CD4-positive, alpha-beta T cell treated with Interleukin-15 for 4 hours (primary cell): ENCODE measurements around the gene FAM78B.
A peak's percentile ranks its signal among the peaks of the same experiment; 100 is the strongest.

Experiments
- DNase-seq: peaks from one replicate; pipeline ENCODE4 v3.0.0-alpha.2; 2020; ENCODE audit warnings: low spot score

FAM78B gene, protein sequence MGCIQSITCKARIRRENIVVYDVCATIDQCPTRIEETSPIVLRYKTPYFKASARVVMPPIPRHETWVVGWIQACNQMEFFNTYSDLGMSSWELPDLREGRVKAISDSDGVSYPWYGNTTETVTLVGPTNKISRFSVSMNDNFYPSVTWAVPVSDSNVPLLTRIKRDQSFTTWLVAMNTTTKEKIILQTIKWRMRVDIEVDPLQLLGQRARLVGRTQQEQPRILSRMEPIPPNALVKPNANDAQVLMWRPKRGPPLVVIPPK

DNA sequence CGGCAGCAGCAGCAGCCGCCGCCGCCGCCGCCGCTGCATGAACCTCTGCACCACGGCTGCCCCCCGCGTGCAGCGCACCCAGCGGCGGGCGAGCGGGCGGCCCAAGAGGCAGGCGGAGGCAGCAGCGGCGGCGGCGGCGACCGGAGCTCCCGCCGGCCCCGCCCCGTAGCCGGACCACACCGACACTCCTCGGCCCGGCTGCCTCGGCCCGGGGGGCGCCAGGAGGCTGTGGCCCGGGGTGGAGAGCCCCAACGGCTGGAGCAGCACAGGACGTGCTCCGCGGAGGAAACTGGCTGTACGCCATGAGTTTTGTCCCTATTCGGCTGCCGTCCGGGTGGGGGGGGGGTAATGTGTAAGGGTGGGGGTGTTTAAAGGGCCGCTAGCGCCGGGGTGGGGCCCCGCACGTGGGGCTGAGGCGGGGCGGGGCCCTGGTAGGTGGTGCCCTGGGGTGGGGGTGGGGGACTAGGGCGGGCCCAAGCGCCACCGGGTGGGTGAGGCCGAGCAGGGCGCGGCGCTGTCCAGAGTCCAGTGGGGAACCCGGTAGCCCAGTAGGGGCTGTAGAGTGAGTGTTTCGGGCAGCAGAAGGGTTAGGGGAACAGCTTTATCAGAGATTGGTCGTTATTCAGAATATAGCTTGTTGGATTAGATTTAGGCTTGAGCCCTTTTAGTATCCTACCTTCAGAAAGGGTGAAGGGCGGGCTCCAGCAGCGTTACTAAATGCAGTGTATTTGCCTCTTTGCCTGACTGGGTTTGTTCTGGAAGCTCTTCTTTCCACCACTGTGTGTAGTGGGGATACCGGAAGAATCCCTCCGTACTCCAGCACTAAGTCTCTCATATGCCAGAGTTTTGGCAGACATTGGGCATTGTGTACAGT, at the start of gene FAM78B:
Gene FAM78B, minus strand, starts transcription at position 304 of the 874 bp plus-strand sequence. CDS start 753 bp downstream, outside the sequence.
- DNase-seq = peak; percentile 49

DNA sequence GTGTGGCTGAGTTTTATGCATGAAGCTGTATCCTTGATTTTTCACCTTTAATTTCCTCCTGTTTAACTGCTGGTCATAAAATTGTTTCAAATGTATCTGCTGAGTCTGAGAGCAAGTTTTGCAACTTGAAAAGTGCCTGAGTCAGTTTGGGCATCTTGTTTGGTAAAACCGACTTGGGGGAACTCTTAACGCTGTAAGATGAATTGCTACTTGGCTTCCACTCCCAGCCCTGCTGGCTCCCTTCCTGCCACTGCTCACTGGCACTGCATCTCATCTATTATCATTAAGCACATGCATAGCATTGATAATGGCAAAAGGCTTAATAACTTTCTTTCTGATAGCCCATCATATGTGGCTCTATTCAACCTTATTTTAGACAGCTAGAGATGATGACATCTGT, 35.7 kb upstream of the FAM78B start:
- DNase-seq = no peak

DNA sequence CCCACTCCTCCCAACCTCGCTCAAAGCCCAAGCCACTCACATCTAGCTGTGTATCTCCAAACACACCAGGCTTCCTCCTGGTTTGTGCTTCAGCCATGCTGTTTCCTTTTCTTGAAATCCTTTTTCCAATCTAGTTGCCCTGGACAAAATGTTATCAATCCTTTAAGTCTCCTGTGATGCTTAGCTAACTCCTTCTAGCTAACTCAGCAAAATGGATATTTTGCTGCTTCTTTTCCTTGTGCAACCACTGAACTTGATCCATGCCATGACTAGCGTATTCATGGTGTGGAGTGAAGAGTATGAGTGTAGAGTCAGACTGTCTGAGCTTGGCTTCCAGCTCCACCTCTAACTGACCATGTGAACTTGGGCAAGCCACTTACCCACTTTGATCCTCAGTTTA, 33.9 kb upstream of the FAM78B start:
- no peak for DNase-seq

DNA sequence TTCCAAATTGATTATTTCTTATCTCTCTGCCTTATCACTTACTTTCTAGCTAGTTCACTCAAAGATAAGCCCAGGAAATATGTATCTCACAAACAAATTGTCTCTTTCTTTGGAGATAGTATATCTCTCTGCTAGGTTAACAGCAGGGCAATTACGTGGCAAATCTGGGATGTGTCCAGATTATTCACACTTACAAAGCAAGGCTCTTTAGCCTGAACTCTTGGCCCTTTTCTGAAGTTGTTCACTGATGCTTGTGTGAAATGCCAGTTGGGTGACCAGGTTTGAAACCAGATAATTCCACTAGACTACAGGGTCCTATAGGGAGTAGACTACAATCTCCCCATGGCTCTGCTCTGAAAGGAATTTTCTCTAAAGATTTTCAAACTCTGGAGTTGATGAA, 30.8 kb upstream of the FAM78B start:
- DNase-seq = no peak

DNA sequence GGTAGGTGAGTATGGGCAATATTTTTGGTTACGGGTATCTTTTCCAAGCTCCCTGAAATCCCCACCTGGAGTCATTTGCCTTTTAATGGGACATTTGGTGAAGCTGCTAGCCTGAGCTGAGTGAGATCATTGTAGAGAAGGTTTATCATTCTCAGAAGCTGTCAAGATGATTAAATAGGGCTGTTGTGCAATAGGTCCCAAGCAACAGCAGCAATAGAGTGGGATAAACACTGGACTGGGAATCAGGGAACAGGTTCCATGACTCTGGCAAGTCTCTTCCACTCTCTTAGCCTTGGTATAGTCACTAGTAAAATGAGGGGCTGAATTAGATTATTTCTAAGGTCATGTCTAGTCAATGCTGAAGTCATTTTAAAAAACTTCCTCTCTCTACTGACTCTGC, 30.3 kb upstream of the FAM78B start:
- no peak for DNase-seq

DNA sequence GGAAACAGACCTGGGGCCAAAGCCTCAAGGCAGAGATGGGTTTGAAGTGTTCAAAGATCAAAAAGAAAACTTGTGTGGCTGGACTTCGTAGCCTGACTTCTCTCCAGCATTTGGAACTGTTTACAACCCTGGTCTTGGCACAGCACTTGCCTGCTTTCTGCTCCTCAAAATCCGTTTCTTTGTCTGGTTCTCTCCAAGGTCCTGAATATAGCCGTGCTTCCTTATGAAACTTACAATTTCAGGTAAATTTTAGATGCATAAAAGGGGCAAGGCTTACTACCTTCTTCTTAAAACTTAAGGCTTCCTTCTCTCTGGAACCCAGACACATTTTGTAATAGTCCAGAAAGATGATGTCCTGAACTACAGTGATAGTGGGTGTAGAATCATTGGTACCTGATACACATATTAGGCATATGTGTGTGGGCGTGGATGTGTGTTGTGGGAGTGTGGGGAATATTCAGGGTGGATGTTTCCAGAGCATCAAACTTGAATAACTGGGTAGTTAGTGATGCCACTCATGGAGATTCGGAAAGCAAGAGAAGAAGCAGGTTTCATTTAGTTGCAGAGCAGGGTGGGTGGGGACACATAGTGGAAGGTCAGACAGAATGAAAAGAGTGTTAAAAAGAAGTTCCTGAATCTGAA, 26.4 kb upstream of the FAM78B start:
- DNase-seq = no peak

DNA sequence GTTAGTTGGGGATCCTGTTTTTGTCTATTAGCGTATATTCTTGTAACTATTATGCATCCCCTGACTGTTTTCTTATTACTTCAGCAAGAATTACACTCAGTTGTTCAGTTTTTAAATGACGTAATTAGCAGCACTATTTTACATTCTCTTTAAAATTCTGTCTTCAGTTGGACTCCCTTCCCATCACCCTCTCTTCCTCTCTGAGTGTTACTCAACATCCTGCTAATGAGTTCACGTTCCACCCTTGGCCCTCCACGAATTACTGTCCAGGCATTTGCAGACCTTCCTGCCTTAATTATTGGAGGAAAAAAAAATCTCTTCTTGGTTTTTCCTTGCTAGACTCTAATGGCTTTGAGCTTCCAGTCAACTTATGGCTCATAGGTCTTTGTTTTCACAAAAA, 23.6 kb upstream of the FAM78B start:
- no peak for DNase-seq

DNA sequence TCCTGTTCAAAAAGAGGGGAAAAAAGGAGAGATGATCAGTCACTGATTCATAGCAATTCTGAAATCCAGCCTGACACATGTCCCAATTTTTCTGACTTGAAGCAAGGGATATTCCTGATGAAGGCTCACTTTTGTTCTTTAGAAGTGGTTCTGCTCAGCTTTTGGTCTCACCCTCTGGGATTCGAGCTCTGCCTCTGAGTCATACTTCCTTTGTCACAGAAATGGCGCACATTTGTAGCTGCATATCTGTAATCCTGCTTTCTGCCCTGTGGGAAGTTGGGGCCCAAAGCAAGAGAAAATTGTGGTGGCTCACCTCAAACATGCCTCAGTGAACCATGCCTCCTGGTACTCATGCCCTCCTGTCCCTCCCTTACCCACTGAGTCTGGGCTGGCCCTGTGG, 22.3 kb upstream of the FAM78B start:
- no peak for DNase-seq

DNA sequence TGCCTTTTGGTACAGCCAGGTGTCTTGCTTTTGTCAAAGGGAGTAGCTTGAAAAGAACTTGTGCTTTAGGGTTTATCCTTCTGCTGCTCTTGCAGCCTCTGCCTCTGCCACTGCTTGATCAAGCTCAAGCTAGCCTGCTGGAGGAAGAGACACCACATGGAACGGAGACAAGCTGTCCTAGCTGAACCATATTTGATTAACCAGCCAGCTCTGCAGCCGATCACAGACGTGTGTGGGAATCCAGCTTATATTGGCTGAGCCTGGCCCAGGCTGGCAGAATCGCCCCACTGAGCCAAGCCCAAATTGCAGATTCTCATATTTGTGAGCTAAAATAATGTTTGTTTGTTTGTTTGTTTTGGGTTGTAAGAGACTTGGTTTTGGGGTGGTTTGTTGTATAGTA, 18.7 kb upstream of the FAM78B start:
- DNase-seq = no peak

DNA sequence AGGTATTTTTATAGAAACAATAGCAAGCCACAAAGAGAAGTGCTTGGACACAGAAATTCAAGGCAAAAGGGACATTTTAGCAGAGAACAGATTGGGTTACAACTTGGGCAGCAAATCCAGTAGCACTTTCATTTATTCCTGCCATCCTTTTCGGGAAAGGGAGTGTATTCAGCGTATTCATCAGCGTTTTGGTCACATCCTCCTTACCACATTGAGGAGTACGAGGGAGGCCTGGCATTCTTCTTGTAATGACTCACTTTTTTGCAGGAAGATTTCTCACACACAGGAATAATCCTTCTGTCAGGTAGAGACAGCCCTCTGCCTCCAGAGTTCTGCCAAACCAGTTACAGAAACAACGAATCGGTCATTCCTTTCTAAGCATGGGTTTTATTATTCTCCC, 18.1 kb upstream of the FAM78B start:
- DNase-seq = no peak

DNA sequence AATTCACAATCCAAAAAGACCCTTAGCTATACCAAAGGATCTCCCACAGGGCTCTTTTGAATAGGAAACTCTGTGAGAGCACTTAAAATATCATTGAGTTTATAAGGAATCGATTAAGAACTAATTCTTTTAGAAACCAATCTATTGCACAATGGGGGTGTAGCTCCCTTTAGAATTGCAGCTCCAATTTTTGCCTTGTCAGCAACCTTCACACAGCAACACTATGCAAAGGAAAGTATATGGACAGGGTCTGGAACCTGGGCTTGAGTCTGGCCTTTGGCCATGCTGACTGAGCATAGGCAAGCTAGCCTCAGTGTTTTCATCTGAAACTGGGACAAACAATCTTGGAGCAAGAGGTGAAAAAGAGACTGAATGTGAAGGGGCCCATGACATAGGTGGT, 17.2 kb upstream of the FAM78B start:
- DNase-seq = no peak

DNA sequence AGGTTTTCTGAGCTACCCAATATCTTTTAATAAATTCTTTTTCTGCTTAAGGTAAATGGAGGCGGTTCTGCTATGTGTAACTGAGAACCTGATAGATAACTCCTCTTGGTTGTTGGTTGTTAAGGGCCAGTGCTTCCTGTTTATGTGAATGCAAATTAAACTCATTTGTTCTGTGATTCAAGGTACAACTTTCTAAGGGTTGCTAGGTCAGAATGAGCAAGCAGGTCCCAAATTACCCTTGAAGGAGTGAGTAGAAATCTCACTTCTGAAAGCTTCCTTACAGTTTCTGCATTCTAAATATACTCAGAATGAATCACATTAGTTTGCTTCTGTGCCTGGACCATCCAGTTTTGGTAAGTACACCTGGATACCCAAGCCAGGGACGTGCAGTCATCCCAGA, 15.5 kb upstream of the FAM78B start:
- no peak for DNase-seq

DNA sequence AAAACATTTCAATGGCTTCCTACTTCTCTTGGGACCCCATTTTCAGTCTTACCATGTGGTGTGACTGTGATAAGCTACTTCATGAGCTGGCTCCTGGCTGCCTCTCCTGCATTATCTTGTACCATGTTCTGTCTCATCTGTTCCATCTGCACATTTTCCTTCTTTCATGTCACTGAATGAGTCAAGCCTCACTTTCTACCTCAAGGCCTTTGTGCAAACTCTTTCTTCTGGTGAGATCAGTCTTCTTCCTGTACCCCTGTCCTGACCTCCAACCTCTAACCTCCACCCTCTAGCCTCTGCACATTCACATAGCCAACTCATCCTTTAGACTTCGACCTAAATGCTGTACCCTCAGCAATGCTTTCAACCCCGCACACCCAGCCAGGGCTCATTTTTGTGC, 9.6 kb upstream of the FAM78B start:
- no peak for DNase-seq

DNA sequence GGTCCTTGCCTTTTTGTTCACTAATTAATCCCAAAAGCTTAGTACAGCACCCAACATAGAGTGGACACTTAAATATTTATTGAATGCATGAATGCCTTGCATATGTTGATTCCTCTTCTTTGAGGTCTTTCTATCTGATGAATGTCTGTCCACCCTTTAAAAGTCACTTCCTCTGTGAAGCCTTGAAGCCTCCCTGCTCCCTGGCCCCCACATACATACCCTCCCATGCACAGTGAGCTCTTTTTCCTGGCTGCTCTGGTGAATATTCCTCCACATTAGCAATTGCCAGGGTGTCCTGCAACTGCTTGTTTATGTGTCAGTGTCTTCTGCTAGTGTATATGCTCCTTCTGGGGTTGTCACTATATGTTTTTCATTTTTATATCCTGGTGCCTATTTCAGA, 8.2 kb upstream of the FAM78B start:
- DNase-seq = no peak

DNA sequence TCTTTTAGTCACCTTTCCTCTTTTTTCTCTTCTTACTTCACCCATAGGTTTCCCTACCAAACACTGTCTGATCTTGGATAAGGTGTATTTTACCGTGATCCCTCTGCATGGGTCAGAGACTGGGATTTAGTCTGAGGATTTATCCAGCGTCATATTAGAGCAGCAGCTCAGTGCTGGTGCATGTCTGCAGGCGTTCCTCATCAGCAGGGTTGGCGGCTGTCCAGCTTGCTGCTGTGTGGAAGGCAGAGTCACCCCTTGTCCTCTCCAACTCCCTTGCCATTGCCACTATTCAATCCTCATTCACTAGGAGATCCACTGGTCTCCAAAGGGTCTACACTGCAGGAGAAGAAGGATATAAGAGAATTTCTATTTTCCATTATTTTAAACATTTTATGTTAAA, 7.3 kb upstream of the FAM78B start:
- no peak for DNase-seq

DNA sequence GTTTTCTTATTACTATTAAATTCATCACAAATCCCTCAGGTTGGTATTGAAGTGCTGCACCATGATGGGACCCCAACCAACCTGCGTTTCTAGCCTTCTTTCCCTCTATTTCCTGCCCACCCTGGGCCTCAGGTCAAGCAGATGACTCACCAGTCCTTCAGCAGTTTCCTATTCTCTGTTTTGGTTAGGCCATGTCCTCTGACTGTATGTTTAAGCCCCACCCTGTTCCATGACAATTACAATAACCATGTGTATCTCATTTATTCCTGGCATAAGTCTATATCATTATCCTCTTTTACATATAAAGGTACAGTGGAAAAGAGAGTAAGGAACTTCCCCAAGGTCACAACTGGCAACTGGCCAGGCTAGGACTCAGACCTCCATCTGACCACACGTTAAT, 5.3 kb upstream of the FAM78B start:
- no peak for DNase-seq

DNA sequence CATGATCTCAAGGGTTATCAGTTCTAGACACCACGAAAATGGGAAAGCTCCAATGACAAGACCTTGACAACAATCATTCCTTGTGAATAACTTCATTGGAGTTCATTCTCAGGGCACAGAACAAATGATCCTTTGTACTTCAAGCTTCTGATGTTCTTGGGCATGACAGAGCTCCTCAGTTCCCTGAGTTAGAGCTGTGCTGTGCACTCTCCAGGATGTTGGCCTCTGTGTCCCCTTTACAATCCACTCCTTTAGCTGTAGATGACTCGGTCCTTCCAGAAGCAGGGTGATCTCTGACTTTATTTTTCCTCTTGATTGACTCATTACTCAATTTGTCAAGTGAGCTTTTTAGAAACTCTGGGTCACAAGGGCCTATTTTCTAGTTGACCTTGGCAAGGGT, 3.9 kb upstream of the FAM78B start:
- no peak for DNase-seq

DNA sequence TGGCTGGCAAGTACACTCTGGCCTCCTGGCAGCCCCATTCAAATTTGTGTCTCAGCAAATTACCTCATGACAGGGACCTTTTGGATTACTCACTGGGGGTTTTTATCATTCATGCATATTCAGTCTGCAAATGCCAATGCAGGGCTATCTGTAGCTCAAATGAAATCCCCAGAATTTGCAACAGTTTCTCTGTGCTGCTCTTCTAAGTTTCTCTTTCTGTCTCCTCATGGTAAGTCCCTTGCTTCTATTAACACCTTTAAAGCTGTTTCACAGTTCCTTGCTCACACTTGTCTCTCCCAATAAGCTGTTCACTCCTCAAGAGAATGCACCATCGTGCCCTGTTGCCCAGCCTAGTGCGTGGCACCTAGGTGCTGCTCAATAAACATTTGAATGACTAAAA, 3.3 kb upstream of the FAM78B start:
- DNase-seq = no peak

DNA sequence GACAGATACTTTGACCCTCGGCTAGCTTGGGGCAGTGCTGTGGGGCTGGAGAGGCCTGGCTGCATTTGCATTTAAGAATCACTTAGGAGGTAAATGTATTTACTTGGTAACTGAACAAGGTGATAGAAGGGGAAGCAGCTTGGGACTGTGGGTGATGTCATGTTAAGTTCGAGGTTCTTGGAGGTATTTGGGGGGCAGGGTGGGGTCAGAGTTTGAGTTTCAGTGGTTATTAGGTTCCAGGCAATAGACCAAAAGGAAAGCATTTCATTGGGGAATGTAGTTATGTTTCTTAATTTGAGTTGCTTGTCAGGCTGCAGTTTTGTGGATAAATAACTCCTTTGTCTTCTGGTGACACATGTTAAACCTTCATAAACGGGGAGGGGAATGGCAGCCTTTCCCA, 2.4 kb upstream of the FAM78B start:
- DNase-seq = no peak

DNA sequence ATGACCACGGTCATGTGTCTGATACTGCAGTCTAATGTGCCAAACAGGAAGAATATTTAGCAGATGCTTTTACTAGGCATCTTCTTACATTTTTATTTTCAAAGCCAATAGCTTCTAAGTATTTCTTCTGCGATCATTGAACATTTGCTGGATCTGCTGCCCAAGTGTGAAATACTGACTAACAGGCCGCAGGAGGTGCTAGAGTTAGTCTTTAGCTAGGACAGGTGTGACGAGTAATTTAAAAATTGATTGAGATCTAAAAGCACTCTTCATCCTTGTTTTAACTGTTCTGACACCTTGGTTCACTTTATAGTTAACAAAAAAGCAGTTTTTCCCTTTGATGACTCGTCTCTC, 748 bp upstream of the FAM78B start:
- no peak for DNase-seq

DNA sequence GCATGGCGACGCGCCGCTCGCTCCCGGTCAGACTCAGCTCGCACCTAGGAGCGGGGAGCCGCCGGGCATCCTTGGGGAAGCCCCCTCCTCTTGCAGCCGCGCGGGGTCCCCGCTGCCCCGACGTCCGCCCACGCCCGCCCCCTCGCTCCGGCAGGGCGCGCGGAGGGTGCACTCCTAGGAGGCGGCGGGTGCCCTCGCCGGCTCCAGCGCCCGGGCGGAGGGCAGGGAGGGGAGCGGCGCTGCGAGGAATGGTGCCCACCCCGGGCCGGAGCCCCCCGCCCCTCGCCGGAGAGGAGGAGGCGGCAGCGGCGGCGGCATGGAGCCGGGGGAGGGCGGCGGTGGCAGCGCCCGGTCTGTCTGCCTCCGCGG, 488 bp downstream of the FAM78B start:
- no peak for DNase-seq

DNA sequence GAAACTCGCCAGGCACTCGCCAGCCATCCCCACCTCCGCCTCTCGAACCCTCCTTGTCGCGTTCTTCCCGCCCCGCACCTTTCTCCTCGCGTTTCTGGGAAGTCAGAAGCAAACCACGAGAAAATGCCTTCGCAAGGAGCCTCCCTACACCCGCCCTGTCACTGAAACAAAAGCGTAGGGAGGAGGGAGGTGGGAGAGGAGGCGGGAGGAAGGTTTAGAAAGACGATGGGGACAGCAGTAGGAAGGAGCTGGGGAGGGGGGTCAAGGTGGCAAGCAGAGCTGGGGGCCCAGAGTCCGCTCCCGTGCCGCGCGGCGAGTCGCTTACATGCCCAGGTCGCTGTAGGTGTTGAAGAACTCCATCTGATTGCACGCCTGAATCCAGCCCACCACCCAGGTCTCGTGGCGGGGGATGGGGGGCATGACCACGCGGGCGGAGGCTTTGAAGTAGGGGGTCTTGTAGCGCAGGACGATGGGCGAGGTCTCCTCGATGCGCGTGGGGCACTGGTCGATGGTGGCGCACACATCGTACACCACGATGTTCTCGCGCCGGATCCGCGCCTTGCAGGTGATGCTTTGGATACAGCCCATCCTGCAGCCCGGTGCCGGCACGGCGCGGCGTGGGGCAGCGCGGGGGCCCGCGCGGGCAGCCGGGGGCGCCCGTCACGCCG, 1.0 kb downstream of the FAM78B start:
- DNase-seq = no peak
